GM23338 (cell line): Measurements from ENCODE around the gene KIF1A.

Experiments
- CREB1 ChIP-seq: fragments of 250-450 bp; sonication (Bioruptor Pico); IDR thresholded peaks from 2 replicates; pipeline ENCODE4 v1.5.0; 2020; ENCODE audit warnings: low read depth, mild to moderate bottlenecking, moderate library complexity
- CTCF ChIP-seq, 2 experiments: fragments of 200-600 bp in 1 of 2; sonication (generic) in 1 of 2; conservative IDR thresholded peaks; 2 replicates each; pipeline versions ENCODE4 v1.5.1 to v1.6.1; 2016 to 2017; ENCODE audit warnings: antibody characterized with exemption in 2 of 2, low read depth in 2 of 2, mild to moderate bottlenecking in 2 of 2, moderate library complexity in 1 of 2
- EZH2 ChIP-seq: fragments of 200-600 bp; sonication (generic); IDR thresholded peaks from one replicate; pipeline ENCODE4 v1.8.0; 2017; ENCODE audit warnings: antibody characterized with exemption, mild to moderate bottlenecking, low read depth; ENCODE audit not compliant: unreplicated experiment
- EZH2phosphoT487 ChIP-seq: fragments of 200-600 bp; sonication (generic); IDR thresholded peaks from one replicate; pipeline ENCODE4 v1.8.1; 2018; ENCODE audit warnings: antibody characterized with exemption; ENCODE audit not compliant: unreplicated experiment
- ZNF114 ChIP-seq: fragments of 250-450 bp; sonication (Bioruptor Pico); IDR thresholded peaks from 2 replicates; pipeline ENCODE4 v1.5.0; 2020; ENCODE audit warnings: mild to moderate bottlenecking, moderate library complexity

- TF ChIP-seq CTCF (conservative IDR thresholded peaks at IDR 0.05; ENCODE audit: low read depth in 2 of 2) (peak; percentile 86 to 98), EZH2 (no peak), EZH2phosphoT487 (no peak), CREB1 (CRISPR knock-in tag) (no peak), ZNF114 (CRISPR knock-in tag) (no peak)
These were observed 31.3 kb upstream of the KIF1A start for GRCh38 chr2:240851078-240851991.
